Heart right ventricle (tissue), 16 donors: ENCODE measurements around the gene LMO7. TPM values are rescaled to one million over a fixed set of nuclear protein-coding genes. Genes with fewer than 3 reads are reported as not detected.
A peak's percentile ranks its signal among the peaks of the same experiment; 100 is the strongest.

Experiments
- ATAC-seq, 8 donors: fragments of 200-7000 bp; cut with Tn5 transposase; one replicate each; pipeline ENCODE4 v1.9.1; 2020; ENCODE audit warnings: mild to moderate bottlenecking in 8 of 8, moderate library complexity in 8 of 8, moderate number of reproducible peaks in 1 of 8
- DNase-seq, 2 donors: peaks; one replicate each; pipeline ENCODE4 v3.0.0-alpha.2; 2020
- H3K27ac ChIP-seq, 10 donors: fragments of 200-600 bp; sonication (generic) in 2 of 10; one replicate each; pipeline versions ENCODE4 v1.5.0 to v1.8.0; 2020 to 2022; ENCODE audit warnings: mild to moderate bottlenecking in 3 of 10
- H3K27me3 ChIP-seq, 7 donors: fragments of 200-600 bp; one replicate each; pipeline ENCODE4 v1.8.0; 2021 to 2022; ENCODE audit warnings: mild to moderate bottlenecking in 2 of 7
- H3K36me3 ChIP-seq, 9 donors: fragments of 200-600 bp; sonication (generic) in 1 of 9; one replicate each; pipeline versions ENCODE4 v1.5.0 to v1.8.0; 2020 to 2022; ENCODE audit warnings: mild to moderate bottlenecking in 2 of 9
- H3K4me1 ChIP-seq, 9 donors: fragments of 200-600 bp; sonication (generic) in 1 of 9; one replicate each; pipeline versions ENCODE4 v1.5.0 to v1.8.0; 2020 to 2022; ENCODE audit warnings: mild to moderate bottlenecking in 4 of 9
- H3K4me3 ChIP-seq, 10 donors: fragments of 200-600 bp; sonication (generic) in 2 of 10; one replicate each; pipeline versions ENCODE4 v1.5.0 to v1.8.0; 2020 to 2022; ENCODE audit warnings: mild to moderate bottlenecking in 7 of 10, moderate library complexity in 2 of 10
- H3K9me3 ChIP-seq, 11 donors: fragments of 200-600 bp in 10 of 11; sonication (generic) in 2 of 11; one replicate each; pipeline versions ENCODE4 v1.5.0 to v1.8.0; 2013 to 2022; ENCODE audit warnings: mild to moderate bottlenecking in 2 of 11, control low read depth in 1 of 11, moderate library complexity in 1 of 11
- CTCF ChIP-seq, 9 donors: fragments of 200-600 bp; sonication (generic) in 2 of 9; IDR thresholded peaks; one replicate each; pipeline versions ENCODE4 v1.5.0 to v1.8.0; 2021 to 2022; ENCODE audit warnings: antibody characterized with exemption in 9 of 9, mild to moderate bottlenecking in 5 of 9, moderate library complexity in 1 of 9
- WGBS, 2 donors: extraction: QIAGEN DNeasy Blood & Tissue Kit; methylation state at CpG; one replicate each; pipeline ENCODE4 v1.1.7; 2013; ENCODE audit warnings: inconsistent platforms in 1 of 2; 5-methylcytosine and 5-hydroxymethylcytosine counted together
- intact Hi-C, 10 donors: fragments of 100-400 bp; cut with DNase I; formaldehyde crosslinking; loops; one replicate each; pipeline versions ENCODE4 v1.11.1 to v1.14.2; 2022
- polyA plus RNA-seq, 2 donors: library from polyadenylated mRNA; stranded (reverse); fragments of 200-250 nt; gene quantifications; one replicate each; pipeline ENCODE4 v1.2.3, GENCODE V29; 2013
- total RNA-seq, 10 donors: library from RNA; stranded (reverse); fragmentation: NEBNext Ultra II Directional in 3 of 10; extraction: Animal tissue kit (Norgen Biotek cat#: 25700) in 3 of 10; gene quantifications; one replicate each; pipeline versions ENCODE4 v1.2.1 to v1.2.4, GENCODE V29; 2021 to 2023
- donor health status: Arrhythmogenic right ventricular cardiomyopathy.
- donor health status: ischemic (EF 13 %, LVEDD 7.1; RV severe dilation, severe dysfunction).
- donor health status: healthy with polysubstance abuse.
- donor health status: DM: no; HTN: yes; CAD: no.
- donor health status: DM: no; HTN: no; CAD: no.
- donor health status: ischemic (EF 25% LVEDD 6.9; RV normal size, moderate dysfunction).
- donor health status: ischemic (EF 25% LVEDD 5.7; RV mildly dilated, moderate dysfunction).
- donor health status: healthy.
- donor health status: DM: yes; HTN: yes; CAD: no.
- donor health status: Ischemic cardiomyopathy.
- donor health status: ischemic (EF 35%, LVEDD 5.7; RV mildly dilated, moderate dysfunction).
- donor health status: nonischemic (EF 11% LVEDD 7.7; RV severe dilation, severe dysfunction).
- donor health status: DM: yes; HTN: yes; CAD: no.
- donor health status: PGD.
- donor health status: ischemic (EF 29% LVEDD 5.4; RV normal size, mild dysfunction).
- donor health status: nonischemic (EF 23%, LVEDD 6.1; RV moderate dilation, normal function).

Gene LMO7
- total and polyA plus RNA-seq, 12 donors, result 147 to 600 (median 504) TPM

- DNase-seq (no peak), ATAC-seq (no peak)
- Histone ChIP-seq H3K4me3 (no peak overlapping the region), H3K27ac (no peak overlapping the region), H3K27me3 (no peaks in the 10 kb centered on the region), H3K36me3 (no peaks in the 10 kb centered on the region), H3K4me1 (peaks cover 0 to 3% (median 0%) of the 10 kb centered on the region in 9 donors), H3K9me3 (no peaks in the 10 kb centered on the region)
- WGBS, 2 donors, result 70 to 76% methylated on average over 4 of the region's 4 CpGs
- no peak for TF ChIP-seq CTCF (IDR thresholded peaks at IDR 0.05)
- intact Hi-C loops, result no loop called here
Observed at GRCh38 chr13:75661443-75661842, 25.3 kb downstream of the LMO7 start.

- no peaks in the 10 kb centered on the region for H3K9me3 ChIP-seq
- 30 to 40% methylated on average over 1 of the region's 1 CpG for WGBS, 2 donors
- ATAC-seq (peak in 3 of 8 donors; percentile 42 to 72 (median 49)), DNase-seq (no peak)
- intact Hi-C loops, result no loop called here
- no peak overlapping the region for H3K4me3 ChIP-seq
- H3K27me3 ChIP-seq, result no peaks in the 10 kb centered on the region
- peaks cover 0 to 12% (median 0%) of the 10 kb centered on the region in 9 donors for H3K4me1 ChIP-seq
- no peak overlapping the region for H3K27ac ChIP-seq
- H3K36me3 ChIP-seq, result no peaks in the 10 kb centered on the region
- TF ChIP-seq CTCF (IDR thresholded peaks at IDR 0.05), result no peak
Observed at GRCh38 chr13:75666646-75667351, 30.7 kb downstream of the LMO7 start.

- Histone ChIP-seq H3K4me1 (peaks cover 0 to 12% (median 0%) of the 10 kb centered on the region in 9 donors), H3K9me3 (no peaks in the 10 kb centered on the region), H3K36me3 (no peaks in the 10 kb centered on the region), H3K27ac (no peak overlapping the region), H3K4me3 (no peak overlapping the region), H3K27me3 (no peaks in the 10 kb centered on the region)
- intact Hi-C loops, result no loop called here
- DNase-seq, result no peak
- TF ChIP-seq CTCF (IDR thresholded peaks at IDR 0.05), result no peak
- ATAC-seq, result no peak
Observed at GRCh38 chr13:75669706-75670105, 33.6 kb downstream of the LMO7 start.

- intact Hi-C loops, result no loop called here
- no peak for DNase-seq
Observed at GRCh38 chr13:75670496-75670895, 34.4 kb downstream of the LMO7 start.

More at GRCh38 chr13:75670496-75670895, 34.4 kb downstream of the LMO7 start:
- H3K27ac ChIP-seq, result no peak overlapping the region
- H3K9me3 ChIP-seq, result no peaks in the 10 kb centered on the region
- no peak for TF ChIP-seq CTCF (IDR thresholded peaks at IDR 0.05)
- H3K4me3 ChIP-seq, result no peak overlapping the region
- 92 to 96% methylated on average over 1 of the region's 1 CpG for whole genome bisulfite sequencing, 2 donors
- no peak for ATAC-seq
- peaks cover 0 to 12% (median 0%) of the 10 kb centered on the region in 9 donors for H3K4me1 ChIP-seq
- no peaks in the 10 kb centered on the region for H3K27me3 ChIP-seq
- H3K36me3 ChIP-seq, result no peaks in the 10 kb centered on the region
